Transverse colon (tissue), 3 donors: ENCODE results near the gene CDCP2.

Experiments
- CTCF ChIP-seq, 5 experiments: fragments of 200-600 bp in 3 of 5; fragments of 450-650 bp in 2 of 5; sonication (generic) in 3 of 5; IDR thresholded peaks; 1 replicate in 2 of 5; 2 replicates in 3 of 5; pipeline ENCODE4 v1.5.1; 2016 to 2017; ENCODE audit warnings: antibody characterized with exemption in 5 of 5, inconsistent platforms in 3 of 5, mild to moderate bottlenecking in 2 of 5, moderate library complexity in 1 of 5
- POLR2A ChIP-seq: fragments of 450-650 bp; IDR thresholded peaks from one replicate; pipeline ENCODE4 v1.6.1; 2016; ENCODE audit warnings: antibody characterized with exemption, mild to moderate bottlenecking, moderate library complexity

GRCh38 chr1:54168206-54168965, 15.6 kb upstream of the CDCP2 start:
- no peak for TF ChIP-seq CTCF (IDR thresholded peaks at IDR 0.05)
- no peak for TF ChIP-seq POLR2A
